Measurements from ENCODE around the gene MGAT4A.

- TF ChIP-seq CTCF (conservative IDR thresholded peaks at IDR 0.05; ENCODE audit: low read depth in 2 of 2) (no peak), POLR2AphosphoS5 (IDR thresholded peaks at IDR 0.05; ENCODE audit: low read depth) (no peak), CREB1 (CRISPR knock-in tag; IDR thresholded peaks at IDR 0.05; ENCODE audit: low read depth) (no peak), REST (IDR thresholded peaks at IDR 0.05; ENCODE audit: unreplicated experiment) (no peak)
Measured at GRCh38 chr2:98731894-98732349, 990 bp upstream of the MGAT4A start.

Data from GM23338 (cell line).